Effector CD4-positive, alpha-beta T cell (primary cell): ENCODE data around the gene CACNA1H.
"Not testable (repeated sequence)": the region's sequence is repeated elsewhere in the genome, so short reads cannot be mapped to it uniquely, and the experiment has no call there.

ENCODE experiments used
- DNase-seq: peaks from one replicate; pipeline ENCODE4 v3.0.0-alpha.2; 2020

CACNA1H gene

GRCh38 chr16:1230471-1231212, 77.7 kb downstream of the CACNA1H start:
- DNase-seq = not testable (repeated sequence)

GRCh38 chr16:1231301-1231700, 78.4 kb downstream of the CACNA1H start:
- not testable (repeated sequence) for DNase-seq

- DNase-seq = not testable (repeated sequence)
Observed at GRCh38 chr16:1232049-1232748, 79.3 kb downstream of the CACNA1H start.

- DNase-seq = not testable (repeated sequence)
Observed at GRCh38 chr16:1236659-1237058, 83.8 kb downstream of the CACNA1H start.

- DNase-seq = no peak
Observed at GRCh38 chr16:1237990-1238389, 85.1 kb downstream of the CACNA1H start.

GRCh38 chr16:1238909-1239308, 86.0 kb downstream of the CACNA1H start:
- not testable (repeated sequence) for DNase-seq

- not testable (repeated sequence) for DNase-seq
Observed at GRCh38 chr16:1239575-1239974, 86.7 kb downstream of the CACNA1H start.

GRCh38 chr16:1240436-1240835, 87.5 kb downstream of the CACNA1H start, which contains the start of gene TPSAB1:
Gene TPSAB1, plus strand, starts transcription at chr16:1240705. Its CDS starts 234 bp downstream, at chr16:1240939.
- not testable (repeated sequence) for DNase-seq

- not testable (repeated sequence) for DNase-seq
Observed at GRCh38 chr16:1241081-1241480, 88.2 kb downstream of the CACNA1H start.

GRCh38 chr16:1243363-1243762, 90.5 kb downstream of the CACNA1H start:
- DNase-seq = not testable (repeated sequence)

GRCh38 chr16:1243907-1244850, 91.3 kb downstream of the CACNA1H start:
- DNase-seq = not testable (repeated sequence)

- DNase-seq = no peak
Observed at GRCh38 chr16:1244881-1245280, 92.0 kb downstream of the CACNA1H start.

GRCh38 chr16:1245452-1246020, 92.6 kb downstream of the CACNA1H start:
- DNase-seq = no peak

GRCh38 chr16:1247903-1248537, 95.1 kb downstream of the CACNA1H start:
- not testable (repeated sequence) for DNase-seq

- DNase-seq = not testable (repeated sequence)
Observed at GRCh38 chr16:1249031-1249755, 96.3 kb downstream of the CACNA1H start.

- DNase-seq = not testable (repeated sequence)
Observed at GRCh38 chr16:1253701-1254364, 100.9 kb downstream of the CACNA1H start.

GRCh38 chr16:1254821-1255220, 101.9 kb downstream of the CACNA1H start:
- not testable (repeated sequence) for DNase-seq

- DNase-seq = not testable (repeated sequence)
Observed at GRCh38 chr16:1255276-1256122, 102.6 kb downstream of the CACNA1H start, which contains the start of gene TPSD1. Gene TPSD1, plus strand, starts transcription at chr16:1256069. Its CDS starts 212 bp downstream, at chr16:1256281.

GRCh38 chr16:1256296-1256873, 103.5 kb downstream of the CACNA1H start:
- not testable (repeated sequence) for DNase-seq
